SK-N-SH treated with all-trans-retinoic acid at 6 μM for 48 hours (cell line): ENCODE data around the gene REP15.
"Not testable (repeated sequence)": the region's sequence is repeated elsewhere in the genome, so short reads cannot be mapped to it uniquely, and the experiment has no call there.

ENCODE experiments used
- ATAC-seq: fragments of 200-7000 bp; cut with Tn5 transposase; 3 replicates; pipeline ENCODE4 v1.9.1; 2020; ENCODE audit warnings: mild to moderate bottlenecking, moderate library complexity
- CSDC2 ChIP-seq: fragments of 250-450 bp; sonication (Bioruptor Pico); IDR thresholded peaks from 2 replicates; pipeline ENCODE4 v1.5.0; 2020; ENCODE audit warnings: mild to moderate bottlenecking, moderate library complexity
- GLIS3 ChIP-seq: fragments of 250-450 bp; sonication (Bioruptor Pico); IDR thresholded peaks from 2 replicates; pipeline ENCODE4 v1.5.0; 2020; ENCODE audit warnings: mild to moderate bottlenecking, moderate library complexity
- ZNF8 ChIP-seq: fragments of 450-650 bp; formaldehyde crosslinking; IDR thresholded peaks from 2 replicates; pipeline ENCODE4 v1.5.0; 2020; ENCODE audit warnings: mild to moderate bottlenecking, moderate library complexity
- TF ChIP-seq, protein P1 (sequence below): fragments of 250-450 bp; sonication (Bioruptor Pico); IDR thresholded peaks from 2 replicates; pipeline ENCODE4 v1.5.0; 2020; ENCODE audit warnings: mild to moderate bottlenecking, moderate library complexity
- TF ChIP-seq, protein P2 (sequence below): fragments of 250-450 bp; sonication (Bioruptor Pico); IDR thresholded peaks from 2 replicates; pipeline ENCODE4 v1.8.0; 2021; ENCODE audit warnings: low read depth, mild to moderate bottlenecking, moderate library complexity, borderline replicate concordance

Gene REP15

DNA sequence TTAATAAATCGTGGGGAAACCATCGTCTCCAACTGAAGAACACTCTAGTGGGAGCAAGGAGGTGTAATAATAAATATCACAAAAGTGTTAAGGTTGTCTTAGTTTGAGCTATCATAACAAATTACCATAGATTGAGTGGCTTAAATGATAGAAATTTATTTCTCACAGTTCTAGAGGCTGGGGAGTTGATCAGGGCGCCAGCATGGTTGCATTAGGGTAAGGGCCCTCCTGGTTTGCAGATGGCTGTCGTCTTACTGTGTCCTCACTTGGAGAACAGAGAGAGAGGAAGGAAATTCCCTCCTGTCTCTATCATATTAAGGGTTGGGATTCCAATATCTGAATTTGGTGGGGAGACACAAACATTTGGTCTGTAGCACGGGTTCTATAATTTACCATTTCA lies 47.4 kb downstream of the REP15 start (continued):
- TF ChIP-seq, protein P1, sequence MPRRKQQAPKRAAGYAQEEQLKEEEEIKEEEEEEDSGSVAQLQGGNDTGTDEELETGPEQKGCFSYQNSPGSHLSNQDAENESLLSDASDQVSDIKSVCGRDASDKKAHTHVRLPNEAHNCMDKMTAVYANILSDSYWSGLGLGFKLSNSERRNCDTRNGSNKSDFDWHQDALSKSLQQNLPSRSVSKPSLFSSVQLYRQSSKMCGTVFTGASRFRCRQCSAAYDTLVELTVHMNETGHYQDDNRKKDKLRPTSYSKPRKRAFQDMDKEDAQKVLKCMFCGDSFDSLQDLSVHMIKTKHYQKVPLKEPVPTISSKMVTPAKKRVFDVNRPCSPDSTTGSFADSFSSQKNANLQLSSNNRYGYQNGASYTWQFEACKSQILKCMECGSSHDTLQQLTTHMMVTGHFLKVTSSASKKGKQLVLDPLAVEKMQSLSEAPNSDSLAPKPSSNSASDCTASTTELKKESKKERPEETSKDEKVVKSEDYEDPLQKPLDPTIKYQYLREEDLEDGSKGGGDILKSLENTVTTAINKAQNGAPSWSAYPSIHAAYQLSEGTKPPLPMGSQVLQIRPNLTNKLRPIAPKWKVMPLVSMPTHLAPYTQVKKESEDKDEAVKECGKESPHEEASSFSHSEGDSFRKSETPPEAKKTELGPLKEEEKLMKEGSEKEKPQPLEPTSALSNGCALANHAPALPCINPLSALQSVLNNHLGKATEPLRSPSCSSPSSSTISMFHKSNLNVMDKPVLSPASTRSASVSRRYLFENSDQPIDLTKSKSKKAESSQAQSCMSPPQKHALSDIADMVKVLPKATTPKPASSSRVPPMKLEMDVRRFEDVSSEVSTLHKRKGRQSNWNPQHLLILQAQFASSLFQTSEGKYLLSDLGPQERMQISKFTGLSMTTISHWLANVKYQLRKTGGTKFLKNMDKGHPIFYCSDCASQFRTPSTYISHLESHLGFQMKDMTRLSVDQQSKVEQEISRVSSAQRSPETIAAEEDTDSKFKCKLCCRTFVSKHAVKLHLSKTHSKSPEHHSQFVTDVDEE (CRISPR knock-in tag), result no peak
- TF ChIP-seq, protein P2, sequence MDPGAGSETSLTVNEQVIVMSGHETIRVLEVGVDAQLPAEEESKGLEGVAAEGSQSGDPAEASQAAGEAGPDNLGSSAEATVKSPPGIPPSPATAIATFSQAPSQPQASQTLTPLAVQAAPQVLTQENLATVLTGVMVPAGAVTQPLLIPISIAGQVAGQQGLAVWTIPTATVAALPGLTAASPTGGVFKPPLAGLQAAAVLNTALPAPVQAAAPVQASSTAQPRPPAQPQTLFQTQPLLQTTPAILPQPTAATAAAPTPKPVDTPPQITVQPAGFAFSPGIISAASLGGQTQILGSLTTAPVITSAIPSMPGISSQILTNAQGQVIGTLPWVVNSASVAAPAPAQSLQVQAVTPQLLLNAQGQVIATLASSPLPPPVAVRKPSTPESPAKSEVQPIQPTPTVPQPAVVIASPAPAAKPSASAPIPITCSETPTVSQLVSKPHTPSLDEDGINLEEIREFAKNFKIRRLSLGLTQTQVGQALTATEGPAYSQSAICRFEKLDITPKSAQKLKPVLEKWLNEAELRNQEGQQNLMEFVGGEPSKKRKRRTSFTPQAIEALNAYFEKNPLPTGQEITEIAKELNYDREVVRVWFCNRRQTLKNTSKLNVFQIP, result no peak
- TF ChIP-seq CSDC2, result no peak
- no peak for TF ChIP-seq GLIS3 (CRISPR knock-in tag)

GRCh38 chr12:27745734-27746133 lies 49.5 kb downstream of the REP15 start:
- peak; percentile 62 for TF ChIP-seq ZNF8 (CRISPR knock-in tag)
- not testable (repeated sequence) for ATAC-seq
